Measurements from ENCODE around the gene WNT10A. TPM values are rescaled to one million over a fixed set of nuclear protein-coding genes. Genes with fewer than 3 reads are reported as not detected.

WNT10A gene
- total and polyA plus RNA-seq, 9 donors, result 0.04 to 12.4 (median 0.27) TPM; not detected in 4

DNA sequence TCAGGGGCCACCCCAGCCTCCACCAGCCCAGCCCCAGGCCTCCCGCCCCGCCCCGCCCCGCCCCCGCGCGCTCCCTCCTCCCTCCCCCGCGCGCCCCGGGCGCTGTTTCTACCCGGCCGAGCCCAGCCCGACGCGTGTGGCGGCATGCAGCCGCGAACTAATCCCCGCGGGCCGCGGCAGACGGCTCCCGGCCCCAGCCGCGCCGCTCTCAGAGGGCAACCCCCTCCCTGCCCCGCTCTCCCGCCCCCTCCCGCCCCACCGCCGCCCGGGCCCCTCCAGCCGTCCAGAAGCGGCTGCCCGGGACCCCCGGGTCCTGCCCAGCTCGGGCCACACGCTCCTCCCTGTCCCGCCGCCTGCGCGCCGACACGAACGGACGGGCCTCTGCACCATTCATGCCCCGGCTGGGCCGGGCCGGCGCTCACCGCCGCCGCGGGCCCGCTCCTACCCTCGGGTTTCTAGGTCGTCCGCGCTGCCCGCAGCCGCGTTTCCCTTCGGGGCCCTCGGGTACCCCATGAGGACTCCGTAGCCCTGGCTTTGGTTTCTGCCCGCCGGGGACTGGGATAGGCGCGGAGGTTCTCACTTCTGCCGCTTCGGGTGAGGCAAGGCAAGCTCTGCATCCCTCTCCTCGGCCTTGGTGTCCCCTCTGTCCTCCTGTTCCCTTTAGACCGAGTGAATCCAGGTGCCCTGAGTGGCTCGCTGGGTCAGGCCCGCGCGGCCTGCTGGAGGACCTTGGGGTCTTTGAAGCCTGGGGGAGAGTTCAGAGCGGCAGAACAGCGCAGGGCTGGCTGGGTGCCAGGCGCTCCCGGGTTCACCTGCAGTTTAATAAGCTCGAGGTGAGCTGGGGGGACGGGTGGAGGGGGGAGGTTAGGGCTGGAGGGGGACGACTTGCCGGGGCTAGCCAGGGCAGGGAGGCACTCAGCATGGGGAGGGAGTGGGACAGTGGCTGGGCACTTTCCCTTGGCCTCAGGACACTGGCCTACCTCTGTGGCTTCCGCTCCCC lies 3.1 kb downstream of the WNT10A start:
- no peaks in the 10 kb centered on the region for H3K36me3 ChIP-seq
- peak overlapping the region; percentile 25 for H3K4me3 ChIP-seq
- H3K9me3 ChIP-seq, result no peaks in the 10 kb centered on the region
- no peaks in the 10 kb centered on the region for H3K27me3 ChIP-seq
- no peaks in the 10 kb centered on the region for H3K4me1 ChIP-seq (ENCODE audit: insufficient read depth)
- WGBS, 3 donors, result 11 to 27% (median 22%) methylated on average over 32 to 89 of the region's 89 CpGs
- intact Hi-C loops (cut with DNase I), result no loop called here
- DNase-seq, result peak in 1 of 5 donors; percentile 64
- TF ChIP-seq, protein P1, sequence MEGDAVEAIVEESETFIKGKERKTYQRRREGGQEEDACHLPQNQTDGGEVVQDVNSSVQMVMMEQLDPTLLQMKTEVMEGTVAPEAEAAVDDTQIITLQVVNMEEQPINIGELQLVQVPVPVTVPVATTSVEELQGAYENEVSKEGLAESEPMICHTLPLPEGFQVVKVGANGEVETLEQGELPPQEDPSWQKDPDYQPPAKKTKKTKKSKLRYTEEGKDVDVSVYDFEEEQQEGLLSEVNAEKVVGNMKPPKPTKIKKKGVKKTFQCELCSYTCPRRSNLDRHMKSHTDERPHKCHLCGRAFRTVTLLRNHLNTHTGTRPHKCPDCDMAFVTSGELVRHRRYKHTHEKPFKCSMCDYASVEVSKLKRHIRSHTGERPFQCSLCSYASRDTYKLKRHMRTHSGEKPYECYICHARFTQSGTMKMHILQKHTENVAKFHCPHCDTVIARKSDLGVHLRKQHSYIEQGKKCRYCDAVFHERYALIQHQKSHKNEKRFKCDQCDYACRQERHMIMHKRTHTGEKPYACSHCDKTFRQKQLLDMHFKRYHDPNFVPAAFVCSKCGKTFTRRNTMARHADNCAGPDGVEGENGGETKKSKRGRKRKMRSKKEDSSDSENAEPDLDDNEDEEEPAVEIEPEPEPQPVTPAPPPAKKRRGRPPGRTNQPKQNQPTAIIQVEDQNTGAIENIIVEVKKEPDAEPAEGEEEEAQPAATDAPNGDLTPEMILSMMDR (IDR thresholded peaks at IDR 0.05), result no peak
- no peak for TF ChIP-seq EP300 (IDR thresholded peaks at IDR 0.05)
- no peak for TF ChIP-seq POLR2A (IDR thresholded peaks at IDR 0.05)
- no peak overlapping the region for H3K27ac ChIP-seq

GRCh38 chr2:218884519-218884918 lies 3.9 kb downstream of the WNT10A start:
- TF ChIP-seq, protein P1 (IDR thresholded peaks at IDR 0.05), result no peak
- TF ChIP-seq EP300 (IDR thresholded peaks at IDR 0.05) (no peak), POLR2A (IDR thresholded peaks at IDR 0.05) (no peak)
- no peak overlapping the region for H3K27ac ChIP-seq
- intact Hi-C loops (cut with DNase I), result no loop called here
- no peaks in the 10 kb centered on the region for H3K36me3 ChIP-seq
- no peaks in the 10 kb centered on the region for H3K9me3 ChIP-seq
- WGBS, 3 donors, result 90 to 98% (median 97%) methylated on average over 2 of the region's 2 CpGs
- H3K4me1 ChIP-seq (ENCODE audit: insufficient read depth), result no peaks in the 10 kb centered on the region
- DNase-seq, result no peak
- no peaks in the 10 kb centered on the region for H3K27me3 ChIP-seq
- no peak overlapping the region for H3K4me3 ChIP-seq

DNA sequence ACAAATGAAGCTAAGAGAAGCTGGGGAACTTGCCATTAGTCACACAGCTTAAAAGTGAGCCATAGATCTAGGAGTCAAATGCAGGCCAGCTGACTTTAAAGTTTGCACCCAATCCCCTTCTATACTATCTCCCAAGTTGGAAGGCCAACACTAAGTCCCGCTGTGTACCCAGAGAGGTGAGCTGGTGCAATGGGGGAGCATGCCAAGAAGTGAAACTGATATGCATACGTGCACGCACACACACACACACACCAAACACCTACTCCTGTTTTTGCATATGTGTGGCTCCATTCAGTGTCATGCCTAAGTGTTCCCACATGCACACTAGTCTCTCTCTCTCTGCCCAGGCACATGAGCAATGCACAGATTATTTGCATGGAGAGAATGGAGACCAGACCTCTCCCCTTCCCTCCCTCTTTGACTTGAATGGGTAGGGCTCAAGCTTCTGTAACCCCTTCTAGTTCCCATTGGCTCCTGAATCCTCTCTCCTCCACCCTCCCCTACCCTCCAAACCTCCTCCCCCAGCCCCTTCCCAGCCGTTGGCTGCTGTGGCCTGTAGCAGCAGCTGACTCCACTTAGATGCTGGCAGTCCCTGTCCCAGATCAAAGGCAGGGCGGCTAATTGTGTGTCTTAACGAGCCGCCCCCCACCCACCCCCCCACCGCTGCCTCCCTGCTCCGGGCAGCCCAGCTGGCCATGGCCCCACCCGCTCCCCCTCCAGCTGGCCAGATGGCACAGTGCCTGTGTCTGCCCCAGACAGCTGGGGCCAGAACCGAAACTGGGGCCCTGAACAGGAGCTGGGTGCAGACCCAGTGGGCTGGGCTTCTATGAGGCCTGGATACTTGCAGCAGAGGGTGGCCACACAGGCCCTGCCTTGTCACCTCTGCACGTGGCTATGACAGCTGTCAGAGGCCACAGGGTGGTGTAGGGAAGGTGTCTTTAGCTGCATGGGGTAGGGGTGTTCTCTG lies 5.6 kb downstream of the WNT10A start:
- intact Hi-C loops (cut with DNase I), result no loop called here
- Histone ChIP-seq H3K9me3 (no peaks in the 10 kb centered on the region), H3K27ac (no peak overlapping the region)

More for the DNA sequence above, 5.6 kb downstream of the WNT10A start:
- 31 to 43% (median 35%) methylated on average over 11 to 12 of the region's 12 CpGs for WGBS, 3 donors
- Histone ChIP-seq H3K36me3 (no peaks in the 10 kb centered on the region), H3K27me3 (no peaks in the 10 kb centered on the region), H3K4me1 (ENCODE audit: insufficient read depth) (no peaks in the 10 kb centered on the region), H3K4me3 (no peak overlapping the region)
- TF ChIP-seq, protein P1 (IDR thresholded peaks at IDR 0.05), result no peak
- TF ChIP-seq EP300 (IDR thresholded peaks at IDR 0.05), result no peak
- DNase-seq, result peak in 3 of 5 donors; percentile 37 to 49 (median 40)

All from ovary (tissue), 9 donors.